HepG2 (cell line): ENCODE measurements around the gene ARMC5. TPM values are rescaled to one million over a fixed set of nuclear protein-coding genes. Genes with fewer than 3 reads are reported as not detected.

Experiments used
- ARNT2 ChIP-seq: sonication (generic); formaldehyde crosslinking; IDR thresholded peaks from 2 replicates; pipeline ENCODE4 v1.8.0; 2022; ENCODE audit warnings: mild to moderate bottlenecking, low read depth, missing genetic modification reagents, moderate library complexity
- ATF3 ChIP-seq: sonication (generic); formaldehyde crosslinking; IDR thresholded peaks from 2 replicates; pipeline ENCODE4 v1.4.0; 2020; ENCODE audit warnings: missing genetic modification reagents
- FOXA3 ChIP-seq: IDR thresholded peaks from 2 replicates; pipeline ENCODE4 v1.6.1; 2016; ENCODE audit warnings: missing genetic modification reagents, missing compliant biosample characterization
- FOXO1 ChIP-seq: sonication (generic); formaldehyde crosslinking; IDR thresholded peaks from 2 replicates; pipeline ENCODE4 v1.4.0; 2020; ENCODE audit warnings: missing genetic modification reagents
- HIVEP1 ChIP-seq: sonication (generic); formaldehyde crosslinking; IDR thresholded peaks from 2 replicates; pipeline ENCODE4 v1.4.0; 2020; ENCODE audit warnings: mild to moderate bottlenecking, missing genetic modification reagents
- KDM2A ChIP-seq: sonication (generic); formaldehyde crosslinking; IDR thresholded peaks from 2 replicates; pipeline ENCODE4 v1.4.0; 2020; ENCODE audit warnings: low read depth, missing genetic modification reagents, borderline replicate concordance
- KDM5B ChIP-seq: sonication (generic); formaldehyde crosslinking; IDR thresholded peaks from 2 replicates; pipeline ENCODE4 v1.4.0; 2020; ENCODE audit warnings: missing genetic modification reagents, mild to moderate bottlenecking, borderline replicate concordance
- KDM6A ChIP-seq: IDR thresholded peaks from 2 replicates; pipeline ENCODE4 v1.6.1; 2016; ENCODE audit warnings: low read depth
- MTF2 ChIP-seq: sonication (generic); formaldehyde crosslinking; IDR thresholded peaks from 2 replicates; pipeline ENCODE4 v1.5.0; 2020; ENCODE audit warnings: missing genetic modification reagents, borderline replicate concordance
- NFIB ChIP-seq: sonication (generic); formaldehyde crosslinking; IDR thresholded peaks from 2 replicates; pipeline ENCODE4 v1.9.0; 2021; ENCODE audit warnings: missing genetic modification reagents, mild to moderate bottlenecking, borderline replicate concordance
- POGZ ChIP-seq: sonication (generic); formaldehyde crosslinking; IDR thresholded peaks from 2 replicates; pipeline ENCODE4 v1.4.0; 2020; ENCODE audit warnings: mild to moderate bottlenecking, missing genetic modification reagents
- POLR2AphosphoS2 ChIP-seq: IDR thresholded peaks from 2 replicates; pipeline ENCODE4 v1.6.1; 2011; ENCODE audit warnings: low read depth, low read length, improper control_type of control experiment
- SMYD3 ChIP-seq: sonication (generic); formaldehyde crosslinking; IDR thresholded peaks from 2 replicates; pipeline ENCODE4 v1.8.1; 2023; ENCODE audit warnings: mild to moderate bottlenecking, missing genetic modification reagents
- TBL1XR1 ChIP-seq: fragments of 150-350 bp; IDR thresholded peaks from 2 replicates; pipeline ENCODE4 v1.6.1; 2014; ENCODE audit warnings: borderline replicate concordance, low read length; ENCODE audit not compliant: partially characterized antibody
- ZBTB2 ChIP-seq: sonication (generic); formaldehyde crosslinking; IDR thresholded peaks from 2 replicates; pipeline ENCODE4 v1.8.0; 2022; ENCODE audit warnings: low read depth, missing genetic modification reagents
- ZBTB3 ChIP-seq: sonication (generic); formaldehyde crosslinking; IDR thresholded peaks from 2 replicates; pipeline ENCODE4 v1.4.0; 2020; ENCODE audit warnings: low read depth, mild to moderate bottlenecking, moderate library complexity, missing genetic modification reagents, borderline replicate concordance
- ZFP82 ChIP-seq: sonication (generic); formaldehyde crosslinking; IDR thresholded peaks from 2 replicates; pipeline ENCODE4 v1.5.1; 2020; ENCODE audit warnings: mild to moderate bottlenecking, missing genetic modification reagents, borderline replicate concordance
- ZNF350 ChIP-seq: sonication (generic); formaldehyde crosslinking; IDR thresholded peaks from 2 replicates; pipeline ENCODE4 v1.4.0; 2020; ENCODE audit warnings: mild to moderate bottlenecking, low read depth, missing genetic modification reagents, borderline replicate concordance
- ZNF501 ChIP-seq: sonication (generic); formaldehyde crosslinking; IDR thresholded peaks from 2 replicates; pipeline ENCODE4 v1.5.1; 2020; ENCODE audit warnings: mild to moderate bottlenecking, moderate library complexity, missing genetic modification reagents
- polyA plus RNA-seq, 8 experiments: library from polyadenylated mRNA; depleted of rRNA in 3 of 8; stranded (reverse) in 7 of 8; unstranded in 1 of 8; fragments of >200 nt; fragmentation: Illumina TruSeq in 4 of 8; extraction: Trizol in 4 of 8; gene quantifications; 2 replicates each; pipeline versions ENCODE4 v1.2.1 to v1.2.3, GENCODE V29; 2011 to 2016; ENCODE audit warnings: low read depth in 4 of 8, missing spikeins in 1 of 8, mixed read lengths in 1 of 8; ENCODE audit not compliant: insufficient read depth in 1 of 8
- total RNA-seq, 5 experiments: library from RNA; depleted of rRNA; stranded (reverse); fragments of >200 nt; fragmentation: Illumina TruSeq; extraction: Trizol; gene quantifications; 2 replicates each; pipeline ENCODE4 v1.2.3, GENCODE V29; 2016; ENCODE audit warnings: low read depth in 1 of 5
- TF ChIP-seq, protein P1 (sequence below): sonication (generic); formaldehyde crosslinking; IDR thresholded peaks from 2 replicates; pipeline ENCODE4 v1.4.0; 2020; ENCODE audit warnings: missing genetic modification reagents, borderline replicate concordance

ARMC5 gene
- total and polyA plus RNA-seq, 2 of the 13 experiments (the other 11 are each of a cell fraction or from before 2014, with no cell fraction given) = 10.8 to 22.3 TPM

GRCh38 chr16:31453255-31454204 lies 5.8 kb upstream of the ARMC5 start (continued):
- TF ChIP-seq KDM2A (CRISPR knock-in tag) (peak; percentile 49; the same call in 1 of the 2 replicates), TBL1XR1 (no peak), NFIB (CRISPR knock-in tag) (no peak), FOXO1 (CRISPR knock-in tag) (no peak), MTF2 (no peak), KDM6A (CRISPR knock-in tag) (no peak), POLR2AphosphoS2 (0 out of 2 replicates have a peak, but pooled peaks have one; percentile 55), POGZ (CRISPR knock-in tag) (no peak), HIVEP1 (CRISPR knock-in tag) (peak; percentile 47; the same call in 1 of the 2 replicates), ZNF501 (CRISPR knock-in tag) (0 out of 2 replicates have a peak, but pooled peaks have one; percentile 44), ZBTB2 (no peak), ZNF350 (CRISPR knock-in tag) (peak; percentile 60), SMYD3 (no peak), FOXA3 (peak; percentile 29), ATF3 (CRISPR knock-in tag) (peak; percentile 71; the same call in 1 of the 2 replicates), ZFP82 (CRISPR knock-in tag) (no peak), ZBTB3 (CRISPR knock-in tag) (no peak), ARNT2 (CRISPR knock-in tag) (0 out of 2 replicates have a peak, but pooled peaks have one; percentile 24), KDM5B (CRISPR knock-in tag) (no peak; the same call in 1 of the 2 replicates)
- TF ChIP-seq, protein P1, sequence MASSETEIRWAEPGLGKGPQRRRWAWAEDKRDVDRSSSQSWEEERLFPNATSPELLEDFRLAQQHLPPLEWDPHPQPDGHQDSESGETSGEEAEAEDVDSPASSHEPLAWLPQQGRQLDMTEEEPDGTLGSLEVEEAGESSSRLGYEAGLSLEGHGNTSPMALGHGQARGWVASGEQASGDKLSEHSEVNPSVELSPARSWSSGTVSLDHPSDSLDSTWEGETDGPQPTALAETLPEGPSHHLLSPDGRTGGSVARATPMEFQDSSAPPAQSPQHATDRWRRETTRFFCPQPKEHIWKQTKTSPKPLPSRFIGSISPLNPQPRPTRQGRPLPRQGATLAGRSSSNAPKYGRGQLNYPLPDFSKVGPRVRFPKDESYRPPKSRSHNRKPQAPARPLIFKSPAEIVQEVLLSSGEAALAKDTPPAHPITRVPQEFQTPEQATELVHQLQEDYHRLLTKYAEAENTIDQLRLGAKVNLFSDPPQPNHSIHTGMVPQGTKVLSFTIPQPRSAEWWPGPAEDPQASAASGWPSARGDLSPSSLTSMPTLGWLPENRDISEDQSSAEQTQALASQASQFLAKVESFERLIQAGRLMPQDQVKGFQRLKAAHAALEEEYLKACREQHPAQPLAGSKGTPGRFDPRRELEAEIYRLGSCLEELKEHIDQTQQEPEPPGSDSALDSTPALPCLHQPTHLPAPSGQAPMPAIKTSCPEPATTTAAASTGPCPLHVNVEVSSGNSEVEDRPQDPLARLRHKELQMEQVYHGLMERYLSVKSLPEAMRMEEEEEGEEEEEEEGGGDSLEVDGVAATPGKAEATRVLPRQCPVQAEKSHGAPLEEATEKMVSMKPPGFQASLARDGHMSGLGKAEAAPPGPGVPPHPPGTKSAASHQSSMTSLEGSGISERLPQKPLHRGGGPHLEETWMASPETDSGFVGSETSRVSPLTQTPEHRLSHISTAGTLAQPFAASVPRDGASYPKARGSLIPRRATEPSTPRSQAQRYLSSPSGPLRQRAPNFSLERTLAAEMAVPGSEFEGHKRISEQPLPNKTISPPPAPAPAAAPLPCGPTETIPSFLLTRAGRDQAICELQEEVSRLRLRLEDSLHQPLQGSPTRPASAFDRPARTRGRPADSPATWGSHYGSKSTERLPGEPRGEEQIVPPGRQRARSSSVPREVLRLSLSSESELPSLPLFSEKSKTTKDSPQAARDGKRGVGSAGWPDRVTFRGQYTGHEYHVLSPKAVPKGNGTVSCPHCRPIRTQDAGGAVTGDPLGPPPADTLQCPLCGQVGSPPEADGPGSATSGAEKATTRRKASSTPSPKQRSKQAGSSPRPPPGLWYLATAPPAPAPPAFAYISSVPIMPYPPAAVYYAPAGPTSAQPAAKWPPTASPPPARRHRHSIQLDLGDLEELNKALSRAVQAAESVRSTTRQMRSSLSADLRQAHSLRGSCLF (CRISPR knock-in tag) = no peak
- TF ChIP-seq, all 625 proteins: peak for 172
